Chondrocyte (in vitro differentiated cells): ENCODE results near the gene CT45A1. TPM values are rescaled to one million over a fixed set of nuclear protein-coding genes. Genes with fewer than 3 reads are reported as not detected.
"Not testable (repeated sequence)": the region's sequence is repeated elsewhere in the genome, so short reads cannot be mapped to it uniquely, and the experiment has no call there.

ENCODE experiments used
- DNase-seq: peaks from one replicate; pipeline ENCODE4 v3.0.0; 2021; ENCODE audit warnings: mixed read lengths, low spot score
- H3K27ac Mint-ChIP-seq: one replicate; pipeline ENCODE4 v1.8.0; 2021; ENCODE audit warnings: mild to moderate bottlenecking, moderate library complexity, mixed read lengths; ENCODE audit not compliant: unreplicated experiment
- H3K27me3 Mint-ChIP-seq: 2 replicates; pipeline ENCODE4 v1.8.0; 2021; ENCODE audit warnings: low read depth, mixed read lengths
- H3K36me3 Mint-ChIP-seq: 2 replicates; pipeline ENCODE4 v1.8.0; 2021; ENCODE audit warnings: low read depth, mixed read lengths
- H3K4me1 Mint-ChIP-seq: 2 replicates; pipeline ENCODE4 v1.8.0; 2021; ENCODE audit warnings: low read depth, mild to moderate bottlenecking, mixed read lengths
- H3K4me3 Mint-ChIP-seq: one replicate; pipeline ENCODE4 v1.8.0; 2021; ENCODE audit warnings: mild to moderate bottlenecking, moderate library complexity, mixed read lengths; ENCODE audit not compliant: unreplicated experiment
- H3K9me3 Mint-ChIP-seq: 2 replicates; pipeline ENCODE4 v1.8.0; 2021; ENCODE audit warnings: low read depth, mixed read lengths
- CTCF ChIP-seq: fragments of 200-600 bp; sonication (generic); IDR thresholded peaks from 2 replicates; pipeline ENCODE4 v1.5.0; 2021; ENCODE audit warnings: antibody characterized with exemption, mild to moderate bottlenecking, moderate library complexity
- total RNA-seq: library from RNA; stranded (reverse); gene quantifications from 3 replicates; pipeline ENCODE4 v1.2.1, GENCODE V29; 2021

CT45A1 gene
- total RNA-seq, 1 donor from 2014 or later: not detected

DNA sequence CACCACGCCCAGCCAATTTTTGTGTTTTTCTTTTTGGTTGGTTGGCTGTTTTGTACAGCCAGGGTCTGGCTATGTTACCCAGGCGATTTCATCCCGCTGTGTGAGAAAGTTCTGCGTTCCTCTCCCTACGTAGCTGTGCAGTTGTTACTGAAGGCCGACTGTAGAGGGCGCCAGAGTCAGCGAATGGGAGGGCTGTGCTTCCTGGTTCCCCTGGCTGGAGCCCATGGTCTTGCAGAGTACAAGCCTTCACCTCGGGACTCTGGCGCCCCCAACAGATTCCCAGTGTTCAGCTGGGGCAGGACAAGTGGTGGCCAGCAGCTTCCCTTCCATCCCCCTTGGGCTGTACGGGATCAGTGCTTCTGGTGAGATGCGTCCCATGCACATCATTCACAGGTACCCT, 5.6 kb upstream of the CT45A1 start:
- Mint-ChIP-seq H3K9me3 (peaks cover 4% of the 10 kb centered on the region), H3K36me3 (no peaks in the 10 kb centered on the region), H3K4me1 (no peaks in the 10 kb centered on the region), H3K27me3 (no peaks in the 10 kb centered on the region), H3K4me3 (no peak overlapping the region), H3K27ac (no peak overlapping the region)
- peak; percentile 45 for TF ChIP-seq CTCF
- DNase-seq: no peak

DNA sequence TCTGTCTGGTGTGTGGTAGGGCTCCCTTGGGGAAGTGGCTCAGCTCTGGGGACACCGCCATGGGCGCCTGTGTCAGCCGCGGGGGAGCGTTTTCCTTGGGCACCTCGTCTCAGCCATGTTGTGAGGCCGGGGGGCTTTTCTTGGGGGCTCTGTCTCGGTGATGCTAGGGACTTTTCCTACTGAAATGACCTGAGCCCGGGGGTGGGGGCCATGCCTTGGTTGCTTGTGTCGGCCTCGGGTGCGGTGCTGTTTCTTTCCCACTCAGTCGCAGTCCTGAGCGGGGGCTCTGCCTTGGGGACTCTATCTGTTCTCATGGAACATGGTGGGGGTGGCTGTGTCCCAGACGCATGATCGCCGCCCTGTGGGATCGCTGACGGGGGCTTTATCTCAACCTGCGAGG, 356 bp downstream of the CT45A1 start:
- DNase-seq: no peak
- H3K4me3 Mint-ChIP-seq: no peak overlapping the region
- H3K9me3 Mint-ChIP-seq: no peaks in the 10 kb centered on the region
- no peak overlapping the region for H3K27ac Mint-ChIP-seq
- no peaks in the 10 kb centered on the region for H3K36me3 Mint-ChIP-seq
- no peaks in the 10 kb centered on the region for H3K27me3 Mint-ChIP-seq
- TF ChIP-seq CTCF: no peak
- no peaks in the 10 kb centered on the region for H3K4me1 Mint-ChIP-seq

DNA sequence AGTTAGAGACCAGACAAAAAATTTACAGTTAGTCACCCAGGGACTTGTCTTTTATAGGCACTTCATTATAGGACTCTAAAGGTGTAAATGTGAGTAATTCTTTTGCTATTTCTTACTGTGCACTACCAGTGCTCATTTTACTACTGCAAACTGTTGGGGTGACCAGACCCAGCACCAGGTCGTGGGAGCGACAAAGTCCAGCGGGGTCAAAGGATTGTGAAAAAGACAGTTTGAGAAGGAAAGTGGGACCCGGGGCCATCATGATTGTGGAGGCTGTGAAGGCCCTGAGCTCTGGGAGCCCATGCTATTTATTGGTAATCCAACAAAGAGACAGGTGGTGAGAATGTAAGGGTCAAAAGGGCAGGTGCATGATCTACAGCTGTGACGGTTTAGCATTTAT, 21.2 kb downstream of the CT45A1 start:
- not testable (repeated sequence) for H3K36me3 Mint-ChIP-seq, H3K9me3 Mint-ChIP-seq, H3K27ac Mint-ChIP-seq, H3K4me3 Mint-ChIP-seq, H3K4me1 Mint-ChIP-seq, DNase-seq, H3K27me3 Mint-ChIP-seq

GRCh38 chrX:135737366-135738071, 24.1 kb downstream of the CT45A1 start:
- no peak for DNase-seq
- no peak overlapping the region for H3K27ac Mint-ChIP-seq
- no peak overlapping the region for H3K4me3 Mint-ChIP-seq
- TF ChIP-seq CTCF: peak; percentile 64
- no peaks in the 10 kb centered on the region for H3K27me3 Mint-ChIP-seq
- no peaks in the 10 kb centered on the region for H3K36me3 Mint-ChIP-seq
- no peaks in the 10 kb centered on the region for H3K4me1 Mint-ChIP-seq
- H3K9me3 Mint-ChIP-seq: no peaks in the 10 kb centered on the region

DNA sequence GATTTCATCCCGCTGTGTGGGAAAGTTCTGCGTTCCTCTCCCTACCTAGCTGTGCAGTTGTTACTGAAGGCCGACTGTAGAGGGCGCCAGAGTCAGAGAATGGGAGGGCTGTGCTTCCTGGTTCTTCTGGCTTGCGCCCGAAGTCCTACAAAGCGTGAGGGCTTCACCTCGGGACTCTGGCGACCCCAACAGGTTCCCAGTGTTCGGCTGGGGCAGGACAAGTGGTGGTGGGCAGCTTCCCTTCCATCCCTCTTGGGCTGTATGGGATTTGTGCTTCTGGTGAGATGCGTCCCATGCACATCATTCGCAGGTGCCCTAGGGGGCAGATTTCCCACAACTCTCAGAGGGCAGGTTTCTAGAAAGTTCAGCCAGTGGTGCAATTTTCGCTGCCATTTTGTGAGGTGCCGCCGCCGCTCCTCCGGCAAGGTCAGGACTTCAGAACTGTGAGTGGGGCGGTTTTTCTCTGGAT, 27.3 kb downstream of the CT45A1 start:
- H3K36me3 Mint-ChIP-seq: no peaks in the 10 kb centered on the region
- no peak overlapping the region for H3K4me3 Mint-ChIP-seq
- peak; percentile 74 for TF ChIP-seq CTCF
- H3K27me3 Mint-ChIP-seq: no peaks in the 10 kb centered on the region
- no peaks in the 10 kb centered on the region for H3K4me1 Mint-ChIP-seq
- no peak overlapping the region for H3K27ac Mint-ChIP-seq
- no peaks in the 10 kb centered on the region for H3K9me3 Mint-ChIP-seq
- peak; percentile 68 for DNase-seq

DNA sequence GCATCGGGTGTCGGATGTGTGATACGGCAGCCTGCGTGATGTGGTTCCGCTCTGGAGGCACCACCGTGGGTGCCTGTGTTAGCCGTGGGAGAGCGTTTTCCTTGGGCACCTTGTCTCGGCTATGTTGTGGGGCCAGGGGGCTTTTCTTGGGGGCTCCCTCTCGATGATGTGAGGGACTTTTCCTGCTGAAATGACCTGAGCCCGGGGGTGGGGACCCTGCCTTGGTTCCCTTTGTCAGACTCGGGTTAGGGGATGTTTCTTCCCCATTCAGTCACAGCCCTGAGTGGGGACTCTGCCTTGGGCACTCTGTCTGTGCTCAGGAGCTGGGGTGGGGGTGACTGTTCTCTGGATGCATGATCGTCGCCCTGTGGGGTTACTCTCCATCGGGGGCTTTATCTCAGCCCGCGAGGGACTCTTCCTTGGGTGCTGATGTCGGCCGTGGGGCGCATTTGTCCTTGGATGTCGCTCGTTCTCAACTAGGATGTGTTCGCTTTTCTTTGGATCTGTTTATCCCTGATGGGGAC, 27.8 kb downstream of the CT45A1 start:
- H3K4me1 Mint-ChIP-seq: no peaks in the 10 kb centered on the region
- H3K36me3 Mint-ChIP-seq: no peaks in the 10 kb centered on the region
- H3K4me3 Mint-ChIP-seq: no peak overlapping the region
- no peaks in the 10 kb centered on the region for H3K27me3 Mint-ChIP-seq
- no peaks in the 10 kb centered on the region for H3K9me3 Mint-ChIP-seq
- peak; percentile 62 for DNase-seq
- no peak overlapping the region for H3K27ac Mint-ChIP-seq
- TF ChIP-seq CTCF: no peak

GRCh38 chrX:135744739-135745138, 31.3 kb downstream of the CT45A1 start:
- H3K4me3 Mint-ChIP-seq, H3K36me3 Mint-ChIP-seq, H3K27ac Mint-ChIP-seq, H3K9me3 Mint-ChIP-seq, DNase-seq, H3K27me3 Mint-ChIP-seq, H3K4me1 Mint-ChIP-seq: not testable (repeated sequence)

GRCh38 chrX:135768091-135768490, 54.7 kb downstream of the CT45A1 start, which contains the start of gene CT45A3:
CT45A3 (minus strand) TSS chrX:135768191; CDS start chrX:135764444, 3,747 bp downstream.
- not testable (repeated sequence) for DNase-seq, H3K9me3 Mint-ChIP-seq, H3K36me3 Mint-ChIP-seq, H3K4me1 Mint-ChIP-seq, H3K27me3 Mint-ChIP-seq, H3K27ac Mint-ChIP-seq, H3K4me3 Mint-ChIP-seq
